Breast epithelium (tissue), 4 donors: ENCODE measurements around the gene TNNI3K. TPM values are rescaled to one million over a fixed set of nuclear protein-coding genes. Genes with fewer than 3 reads are reported as not detected.

Source experiments
- DNase-seq, 2 donors: peaks; one replicate each; pipeline ENCODE4 v3.0.0-alpha.2; 2019; ENCODE audit warnings: low spot score in 2 of 2
- H3K27ac ChIP-seq, 2 donors: fragments of 200-600 bp; sonication (generic) in 1 of 2; one replicate each; pipeline ENCODE4 v1.5.1; 2016 to 2019; ENCODE audit warnings: mild to moderate bottlenecking in 1 of 2
- H3K27me3 ChIP-seq, 2 donors: fragments of 200-600 bp; sonication (generic) in 1 of 2; one replicate each; pipeline versions ENCODE4 v1.5.1 to v1.6.0; 2017 to 2019; ENCODE audit warnings: control low read depth in 1 of 2, mild to moderate bottlenecking in 1 of 2
- H3K36me3 ChIP-seq: fragments of 200-600 bp; one replicate; pipeline ENCODE4 v1.5.1; 2019
- H3K4me1 ChIP-seq, 2 donors: fragments of 200-600 bp; sonication (generic); one replicate each; pipeline ENCODE4 v1.5.1; 2016 to 2019; ENCODE audit warnings: control low read depth in 1 of 2
- H3K4me3 ChIP-seq, 3 donors: fragments of 200-600 bp; sonication (generic); 1 replicate in 2 of 3; 2 replicates in 1 of 3; pipeline ENCODE4 v1.5.1; 2016 to 2019; ENCODE audit warnings: mild to moderate bottlenecking in 3 of 3, moderate library complexity in 2 of 3
- H3K9me3 ChIP-seq, 2 donors: fragments of 200-600 bp; sonication (generic) in 1 of 2; one replicate each; pipeline ENCODE4 v1.5.1; 2016 to 2019; ENCODE audit warnings: control low read depth in 1 of 2
- CTCF ChIP-seq, 3 donors: fragments of 450-650 bp; IDR thresholded peaks; one replicate each; pipeline ENCODE4 v1.5.1; 2016 to 2017; ENCODE audit warnings: antibody characterized with exemption in 3 of 3, mild to moderate bottlenecking in 3 of 3, moderate library complexity in 3 of 3
- POLR2A ChIP-seq: fragments of 450-650 bp; IDR thresholded peaks from one replicate; pipeline ENCODE4 v1.6.1; 2016; ENCODE audit warnings: antibody characterized with exemption, mild to moderate bottlenecking, moderate library complexity
- POLR2AphosphoS5 ChIP-seq, 3 donors: sonication (generic); formaldehyde crosslinking; IDR thresholded peaks; one replicate each; pipeline ENCODE4 v1.6.1; 2017; ENCODE audit warnings: antibody characterized with exemption in 3 of 3
- intact Hi-C: fragments of 100-400 bp; cut with DNase I; formaldehyde crosslinking; loops from one replicate; pipeline ENCODE4 v1.15.1; 2023; ENCODE audit warnings: low total_unique reads
- total RNA-seq, 3 donors: library from RNA; depleted of rRNA; stranded (reverse); fragments of >200 nt; gene quantifications; one replicate each; pipeline ENCODE4 v1.1.0, GENCODE V29; 2016

TNNI3K gene
- total RNA-seq, 3 donors from 2014 or later, result 1.3 to 3.7 (median 2.5) TPM

- H3K9me3 ChIP-seq, result no peaks in the 10 kb centered on the region
- no peak overlapping the region for H3K4me3 ChIP-seq
- no peaks in the 10 kb centered on the region for H3K4me1 ChIP-seq
- intact Hi-C loops, result no loop called here
- DNase-seq, result no peak
- H3K27me3 ChIP-seq, result no peaks in the 10 kb centered on the region
- H3K36me3 ChIP-seq, result no peaks in the 10 kb centered on the region
- peak overlapping the region in 1 of 2 donors; percentile 49 for H3K27ac ChIP-seq
- TF ChIP-seq POLR2A (no peak), CTCF (IDR thresholded peaks at IDR 0.05) (no peak), POLR2AphosphoS5 (IDR thresholded peaks at IDR 0.05) (no peak)
Measured at GRCh38 chr1:74470936-74471335, 235.7 kb downstream of the TNNI3K start.

- Histone ChIP-seq H3K27ac (no peak overlapping the region), H3K4me1 (no peaks in the 10 kb centered on the region), H3K9me3 (no peaks in the 10 kb centered on the region), H3K27me3 (no peaks in the 10 kb centered on the region), H3K36me3 (no peaks in the 10 kb centered on the region), H3K4me3 (no peak overlapping the region)
- no peak for DNase-seq
- intact Hi-C loops, result no loop called here
- TF ChIP-seq CTCF (IDR thresholded peaks at IDR 0.05) (no peak), POLR2A (no peak), POLR2AphosphoS5 (IDR thresholded peaks at IDR 0.05) (no peak)
Measured at GRCh38 chr1:74471470-74471869, 236.3 kb downstream of the TNNI3K start.

GRCh38 chr1:74474585-74474984 is 239.4 kb downstream of the TNNI3K start:
- H3K4me3 ChIP-seq, result no peak overlapping the region
- no peaks in the 10 kb centered on the region for H3K4me1 ChIP-seq
- no peaks in the 10 kb centered on the region for H3K9me3 ChIP-seq
- no peaks in the 10 kb centered on the region for H3K27me3 ChIP-seq
- DNase-seq, result no peak
- TF ChIP-seq CTCF (IDR thresholded peaks at IDR 0.05), result no peak
- TF ChIP-seq POLR2AphosphoS5 (IDR thresholded peaks at IDR 0.05), result no peak
- TF ChIP-seq POLR2A, result no peak
- intact Hi-C loops, result no loop called here
- H3K27ac ChIP-seq, result no peak overlapping the region
- H3K36me3 ChIP-seq, result no peaks in the 10 kb centered on the region

- intact Hi-C loops, result no loop called here
- Histone ChIP-seq H3K4me1 (no peaks in the 10 kb centered on the region), H3K36me3 (no peaks in the 10 kb centered on the region), H3K27me3 (no peaks in the 10 kb centered on the region), H3K9me3 (no peaks in the 10 kb centered on the region), H3K4me3 (no peak overlapping the region), H3K27ac (no peak overlapping the region)
- TF ChIP-seq POLR2A, result no peak
- TF ChIP-seq CTCF (IDR thresholded peaks at IDR 0.05), result no peak
- TF ChIP-seq POLR2AphosphoS5 (IDR thresholded peaks at IDR 0.05), result no peak
- DNase-seq, result no peak
Measured at GRCh38 chr1:74478979-74479378, 243.8 kb downstream of the TNNI3K start.

GRCh38 chr1:74480068-74480467 is 244.9 kb downstream of the TNNI3K start:
- DNase-seq, result no peak
- Histone ChIP-seq H3K36me3 (no peaks in the 10 kb centered on the region), H3K27ac (no peak overlapping the region), H3K9me3 (no peaks in the 10 kb centered on the region), H3K4me3 (no peak overlapping the region), H3K4me1 (no peaks in the 10 kb centered on the region), H3K27me3 (no peaks in the 10 kb centered on the region)
- intact Hi-C loops, result no loop called here
- TF ChIP-seq POLR2AphosphoS5 (IDR thresholded peaks at IDR 0.05), result no peak
- TF ChIP-seq POLR2A, result no peak
- no peak for TF ChIP-seq CTCF (IDR thresholded peaks at IDR 0.05)
